Measurements from ENCODE around the gene SLC23A3. TPM values are rescaled to one million over a fixed set of nuclear protein-coding genes. Genes with fewer than 3 reads are reported as not detected.
A peak's percentile ranks its signal among the peaks of the same experiment; 100 is the strongest.

SLC23A3 gene, protein sequence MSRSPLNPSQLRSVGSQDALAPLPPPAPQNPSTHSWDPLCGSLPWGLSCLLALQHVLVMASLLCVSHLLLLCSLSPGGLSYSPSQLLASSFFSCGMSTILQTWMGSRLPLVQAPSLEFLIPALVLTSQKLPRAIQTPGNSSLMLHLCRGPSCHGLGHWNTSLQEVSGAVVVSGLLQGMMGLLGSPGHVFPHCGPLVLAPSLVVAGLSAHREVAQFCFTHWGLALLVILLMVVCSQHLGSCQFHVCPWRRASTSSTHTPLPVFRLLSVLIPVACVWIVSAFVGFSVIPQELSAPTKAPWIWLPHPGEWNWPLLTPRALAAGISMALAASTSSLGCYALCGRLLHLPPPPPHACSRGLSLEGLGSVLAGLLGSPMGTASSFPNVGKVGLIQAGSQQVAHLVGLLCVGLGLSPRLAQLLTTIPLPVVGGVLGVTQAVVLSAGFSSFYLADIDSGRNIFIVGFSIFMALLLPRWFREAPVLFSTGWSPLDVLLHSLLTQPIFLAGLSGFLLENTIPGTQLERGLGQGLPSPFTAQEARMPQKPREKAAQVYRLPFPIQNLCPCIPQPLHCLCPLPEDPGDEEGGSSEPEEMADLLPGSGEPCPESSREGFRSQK
- 10 to 100 TPM in 3 of 4 donors, 1 to 10 TPM in 1; 4.3 to 26.6 (median 12.1) TPM for polyA plus RNA-seq
- long read RNA-seq, donor 1: 0 reads
- long read RNA-seq, donor 2: 0 reads
- long read RNA-seq, donor 3: 0 reads
- long read RNA-seq, donor 4: 0 reads
- long read RNA-seq, donor 5: 0 reads
- long read RNA-seq, donor 6: 0 reads
- long read RNA-seq, donor 7: 0 reads
- long read RNA-seq, donor 8: 0 reads
- long read RNA-seq, donor 9: 0 reads
- long read RNA-seq, donor 10, partial matches to known transcripts: 0 of 1 reads
- long read RNA-seq, donor 10, other reads (novel, unspliced or antisense): 0 of 1 reads

GRCh38 chr2:219169930-219170654 is at the start of gene SLC23A3:
TSS of gene SLC23A3 (minus strand) at chr2:219170029. CDS start at chr2:219169984, 45 bp downstream.
- H3K27ac ChIP-seq (ENCODE audit: low read depth in 1 of 3, low read length in 2 of 3): peak within 1 kb of the TSS in 2 of 3 donors; percentile 2 to 13
- H3K27me3 ChIP-seq (ENCODE audit: control insufficient read depth in 3 of 3, insufficient read depth in 3 of 3, low read length in 3 of 3): no peaks in the 10 kb centered on the region
- no peak for FAIRE-seq
- peak within 1 kb of the TSS in 1 of 3 donors; percentile 23 for H3K4me3 ChIP-seq (ENCODE audit: low read depth in 1 of 3, low read length in 3 of 3)
- H3K4me1 ChIP-seq (ENCODE audit: control insufficient read depth in 3 of 3, insufficient read depth in 2 of 3, low read depth in 1 of 3, low read length in 2 of 3): peaks cover 0 to 22% (median 7%) of the 10 kb centered on the region in 3 donors
- peaks cover 2 to 43% (median 16%) of the 10 kb centered on the region in 3 donors for H3K36me3 ChIP-seq (ENCODE audit: control insufficient read depth in 3 of 3, insufficient read depth in 2 of 3, low read depth in 1 of 3, low read length in 3 of 3)
- 39 to 77% (median 63%) methylated on average over 10 of the region's 10 CpGs for WGBS, 3 donors
- peak; percentile 57 to 91 for DNase-seq
- no peaks in the 10 kb centered on the region for H3K9me3 ChIP-seq (ENCODE audit: control insufficient read depth in 2 of 2, insufficient read depth in 1 of 2, low read depth in 1 of 2, low read length in 1 of 2)

DNA sequence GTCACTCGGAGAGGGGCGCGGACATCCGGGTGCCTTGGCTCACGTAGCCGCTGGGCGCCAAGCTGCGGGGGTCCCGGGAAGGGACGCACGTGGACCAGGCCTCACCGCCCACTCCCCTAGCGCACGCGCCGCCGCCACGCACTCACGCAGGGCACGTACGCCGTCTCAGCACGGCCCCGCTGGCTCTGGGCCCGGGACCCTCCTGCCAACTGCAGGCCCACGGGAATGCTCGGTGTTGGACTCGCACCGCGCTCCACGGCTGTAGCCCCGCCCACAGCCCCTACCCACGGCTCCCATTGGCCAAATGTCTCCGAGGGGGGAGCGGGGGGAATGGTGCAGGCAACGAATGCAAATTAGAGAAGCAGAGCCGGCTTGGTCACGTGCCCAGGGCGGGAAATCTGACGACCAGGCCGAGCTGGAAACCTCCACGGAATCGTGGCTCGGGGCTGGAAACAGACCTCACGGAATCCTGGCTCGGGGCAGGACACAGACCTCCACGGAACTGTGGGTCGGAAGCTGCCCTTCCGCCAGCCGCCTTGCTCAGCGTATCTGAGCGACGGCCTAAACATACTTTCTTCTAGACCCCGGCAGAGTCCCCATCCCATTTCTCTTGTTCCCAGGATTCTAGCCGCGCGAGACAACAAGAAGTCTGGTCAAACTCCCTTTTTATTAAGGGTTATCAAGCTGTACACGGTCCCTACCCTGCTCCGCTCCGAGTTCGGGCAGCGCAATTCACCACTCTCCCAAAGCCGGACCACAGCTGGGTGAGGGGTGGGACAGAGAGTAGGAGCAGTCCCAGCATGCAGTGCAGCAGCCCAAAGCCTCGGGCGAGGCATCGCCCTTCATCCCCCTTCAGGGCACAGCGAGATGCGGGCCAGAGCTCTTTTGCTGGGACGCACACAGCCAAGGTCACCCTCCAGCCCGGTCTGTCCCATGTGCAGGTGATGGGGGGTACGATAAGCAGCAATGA is 49.2 kb upstream of the SLC23A3 start, which contains the start of gene ABCB6:
Gene ABCB6 (minus strand): TSS at position 227 of the 970 bp plus-strand sequence. CDS start 285 bp downstream, outside the sequence.
- Histone ChIP-seq H3K27me3 (ENCODE audit: control insufficient read depth in 3 of 3, insufficient read depth in 3 of 3, low read length in 3 of 3) (no peaks in the 10 kb centered on the region), H3K36me3 (ENCODE audit: control insufficient read depth in 3 of 3, insufficient read depth in 2 of 3, low read depth in 1 of 3, low read length in 3 of 3) (peaks cover 8 to 70% (median 19%) of the 10 kb centered on the region in 3 donors), H3K4me3 (ENCODE audit: low read depth in 1 of 3, low read length in 3 of 3) (peak within 1 kb of the TSS; percentile 46 to 58 (median 57)), H3K9me3 (ENCODE audit: control insufficient read depth in 2 of 2, insufficient read depth in 1 of 2, low read depth in 1 of 2, low read length in 1 of 2) (no peaks in the 10 kb centered on the region), H3K4me1 (ENCODE audit: control insufficient read depth in 3 of 3, insufficient read depth in 2 of 3, low read depth in 1 of 3, low read length in 2 of 3) (peaks cover 4 to 38% (median 5%) of the 10 kb centered on the region in 3 donors), H3K27ac (ENCODE audit: low read depth in 1 of 3, low read length in 2 of 3) (peak within 1 kb of the TSS; percentile 85 to 96 (median 90))
- WGBS, 3 donors: 13 to 26% (median 22%) methylated on average over 59 to 71 of the region's 71 CpGs
- FAIRE-seq (no peak), DNase-seq (peak; percentile 91 to 93)

GRCh38 chr2:219218217-219218731 is 48.4 kb upstream of the SLC23A3 start:
- peaks cover 8 to 70% (median 15%) of the 10 kb centered on the region in 3 donors for H3K36me3 ChIP-seq (ENCODE audit: control insufficient read depth in 3 of 3, insufficient read depth in 2 of 3, low read depth in 1 of 3, low read length in 3 of 3)
- peak overlapping the region; percentile 46 to 58 (median 57) for H3K4me3 ChIP-seq (ENCODE audit: low read depth in 1 of 3, low read length in 3 of 3)
- H3K27ac ChIP-seq (ENCODE audit: low read depth in 1 of 3, low read length in 2 of 3): peak overlapping the region; percentile 85 to 96 (median 90)
- peaks cover 4 to 38% (median 5%) of the 10 kb centered on the region in 3 donors for H3K4me1 ChIP-seq (ENCODE audit: control insufficient read depth in 3 of 3, insufficient read depth in 2 of 3, low read depth in 1 of 3, low read length in 2 of 3)
- no peaks in the 10 kb centered on the region for H3K9me3 ChIP-seq (ENCODE audit: control insufficient read depth in 2 of 2, insufficient read depth in 1 of 2, low read depth in 1 of 2, low read length in 1 of 2)
- H3K27me3 ChIP-seq (ENCODE audit: control insufficient read depth in 3 of 3, insufficient read depth in 3 of 3, low read length in 3 of 3): no peaks in the 10 kb centered on the region
- DNase-seq: peak; percentile 59 to 80
- WGBS, 3 donors: 0 to 2% (median 1%) methylated on average over 28 to 37 of the region's 37 CpGs
- FAIRE-seq: no peak

- no peak for DNase-seq
- Histone ChIP-seq H3K36me3 (ENCODE audit: control insufficient read depth in 3 of 3, insufficient read depth in 2 of 3, low read depth in 1 of 3, low read length in 3 of 3) (peaks cover 8 to 67% (median 8%) of the 10 kb centered on the region in 3 donors), H3K27ac (ENCODE audit: low read depth in 1 of 3, low read length in 2 of 3) (no peak overlapping the region), H3K4me3 (ENCODE audit: low read depth in 1 of 3, low read length in 3 of 3) (no peak overlapping the region), H3K9me3 (ENCODE audit: control insufficient read depth in 2 of 2, insufficient read depth in 1 of 2, low read depth in 1 of 2, low read length in 1 of 2) (no peaks in the 10 kb centered on the region), H3K27me3 (ENCODE audit: control insufficient read depth in 3 of 3, insufficient read depth in 3 of 3, low read length in 3 of 3) (no peaks in the 10 kb centered on the region), H3K4me1 (ENCODE audit: control insufficient read depth in 3 of 3, insufficient read depth in 2 of 3, low read depth in 1 of 3, low read length in 2 of 3) (peaks cover 4 to 38% (median 5%) of the 10 kb centered on the region in 3 donors)
- WGBS, 3 donors: 87 to 90% (median 89%) methylated on average over 6 of the region's 6 CpGs
- no peak for FAIRE-seq
These were observed 46.7 kb upstream of the SLC23A3 start for GRCh38 chr2:219216535-219216915.

DNA sequence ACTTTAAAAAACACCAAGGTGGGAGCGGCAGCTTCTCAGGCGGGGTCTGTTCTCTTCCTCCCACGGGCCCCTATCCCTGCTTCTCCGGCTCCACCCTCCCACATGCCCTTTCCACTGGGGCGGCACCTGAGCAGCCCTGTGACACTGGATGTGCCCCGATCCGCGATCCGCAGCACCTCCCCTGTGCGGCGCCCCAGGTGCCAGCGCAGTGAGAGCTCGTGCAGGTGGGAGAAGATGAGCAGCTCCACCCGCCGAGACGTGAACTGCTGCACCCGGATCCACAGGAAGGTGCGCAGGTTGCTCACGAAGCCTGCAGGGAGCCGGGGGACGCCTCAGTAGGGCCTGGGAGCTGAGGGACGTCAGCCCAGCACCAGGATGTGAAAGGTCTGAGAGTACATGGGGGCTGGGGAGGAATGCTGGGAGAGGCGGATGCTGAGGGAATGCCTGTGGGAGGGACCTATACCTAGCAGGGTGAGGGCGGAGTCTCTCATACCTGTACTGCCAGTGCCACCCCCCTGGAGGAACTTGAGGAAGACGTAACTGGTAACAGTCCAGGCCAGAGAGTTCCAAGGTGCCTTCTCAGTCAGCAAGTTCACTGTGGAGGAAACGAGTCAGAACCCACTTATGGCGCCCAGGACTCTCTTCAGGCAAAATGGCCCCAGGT is 46.2 kb upstream of the SLC23A3 start:
- H3K9me3 ChIP-seq (ENCODE audit: control insufficient read depth in 2 of 2, insufficient read depth in 1 of 2, low read depth in 1 of 2, low read length in 1 of 2): no peaks in the 10 kb centered on the region
- no peak overlapping the region for H3K27ac ChIP-seq (ENCODE audit: low read depth in 1 of 3, low read length in 2 of 3)
- no peak for FAIRE-seq
- DNase-seq: no peak
- H3K4me1 ChIP-seq (ENCODE audit: control insufficient read depth in 3 of 3, insufficient read depth in 2 of 3, low read depth in 1 of 3, low read length in 2 of 3): peaks cover 4 to 38% (median 5%) of the 10 kb centered on the region in 3 donors
- peaks cover 5 to 68% (median 7%) of the 10 kb centered on the region in 3 donors for H3K36me3 ChIP-seq (ENCODE audit: control insufficient read depth in 3 of 3, insufficient read depth in 2 of 3, low read depth in 1 of 3, low read length in 3 of 3)
- WGBS, 3 donors: 90 to 92% (median 92%) methylated on average over 23 to 27 of the region's 27 CpGs
- H3K27me3 ChIP-seq (ENCODE audit: control insufficient read depth in 3 of 3, insufficient read depth in 3 of 3, low read length in 3 of 3): no peaks in the 10 kb centered on the region
- no peak overlapping the region for H3K4me3 ChIP-seq (ENCODE audit: low read depth in 1 of 3, low read length in 3 of 3)

DNA sequence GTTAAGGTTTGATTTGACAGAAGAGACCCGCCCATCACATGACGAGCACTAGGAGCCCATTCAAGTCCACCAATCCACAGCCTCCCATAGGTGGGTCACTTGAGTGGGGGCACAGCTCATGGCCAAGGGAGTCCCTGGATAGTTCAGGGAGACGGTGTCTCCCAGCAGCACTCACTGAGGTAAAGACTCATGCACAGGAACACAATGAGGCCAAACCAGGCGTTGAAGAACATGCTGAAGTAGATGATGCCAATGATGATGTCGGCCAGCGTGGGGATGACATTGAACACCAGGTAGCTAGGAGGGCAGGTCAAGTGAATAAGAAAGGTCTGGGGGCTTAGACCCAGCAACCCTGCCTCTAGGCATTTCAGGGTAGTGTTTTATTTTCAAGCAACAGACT is 45.0 kb upstream of the SLC23A3 start:
- no peak overlapping the region for H3K27ac ChIP-seq (ENCODE audit: low read depth in 1 of 3, low read length in 2 of 3)
- no peaks in the 10 kb centered on the region for H3K27me3 ChIP-seq (ENCODE audit: control insufficient read depth in 3 of 3, insufficient read depth in 3 of 3, low read length in 3 of 3)
- no peaks in the 10 kb centered on the region for H3K9me3 ChIP-seq (ENCODE audit: control insufficient read depth in 2 of 2, insufficient read depth in 1 of 2, low read depth in 1 of 2, low read length in 1 of 2)
- peaks cover 4 to 35% (median 5%) of the 10 kb centered on the region in 3 donors for H3K4me1 ChIP-seq (ENCODE audit: control insufficient read depth in 3 of 3, insufficient read depth in 2 of 3, low read depth in 1 of 3, low read length in 2 of 3)
- DNase-seq: no peak
- peaks cover 2 to 68% (median 4%) of the 10 kb centered on the region in 3 donors for H3K36me3 ChIP-seq (ENCODE audit: control insufficient read depth in 3 of 3, insufficient read depth in 2 of 3, low read depth in 1 of 3, low read length in 3 of 3)
- 94 to 97% (median 95%) methylated on average over 6 of the region's 6 CpGs for WGBS, 3 donors
- no peak overlapping the region for H3K4me3 ChIP-seq (ENCODE audit: low read depth in 1 of 3, low read length in 3 of 3)
- no peak for FAIRE-seq

DNA sequence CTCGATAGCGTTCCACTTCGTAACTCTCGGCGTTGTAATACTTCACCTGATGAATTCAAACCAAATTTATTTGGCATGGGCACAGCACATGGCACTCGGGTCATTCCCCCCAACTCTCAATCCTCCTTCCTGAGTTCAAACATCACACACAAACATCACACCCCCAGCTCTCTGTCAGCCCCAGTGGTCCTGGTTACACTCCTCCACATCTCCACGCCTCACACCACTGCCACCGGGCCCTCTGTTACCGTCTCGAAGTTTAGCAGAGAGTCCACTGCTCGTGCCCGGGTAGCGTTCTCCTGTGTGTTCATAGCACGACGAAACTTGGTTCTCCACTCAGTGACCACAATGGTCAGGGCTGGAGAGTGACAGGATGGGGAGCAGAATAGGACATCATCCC is 44.3 kb upstream of the SLC23A3 start:
- DNase-seq: no peak
- H3K4me3 ChIP-seq (ENCODE audit: low read depth in 1 of 3, low read length in 3 of 3): no peak overlapping the region
- H3K27me3 ChIP-seq (ENCODE audit: control insufficient read depth in 3 of 3, insufficient read depth in 3 of 3, low read length in 3 of 3): no peaks in the 10 kb centered on the region
- H3K4me1 ChIP-seq (ENCODE audit: control insufficient read depth in 3 of 3, insufficient read depth in 2 of 3, low read depth in 1 of 3, low read length in 2 of 3): peaks cover under 1 to 29% (median under 1%) of the 10 kb centered on the region in 3 donors
- H3K9me3 ChIP-seq (ENCODE audit: control insufficient read depth in 2 of 2, insufficient read depth in 1 of 2, low read depth in 1 of 2, low read length in 1 of 2): no peaks in the 10 kb centered on the region
- peaks cover 2 to 68% (median 4%) of the 10 kb centered on the region in 3 donors for H3K36me3 ChIP-seq (ENCODE audit: control insufficient read depth in 3 of 3, insufficient read depth in 2 of 3, low read depth in 1 of 3, low read length in 3 of 3)
- FAIRE-seq: no peak
- no peak overlapping the region for H3K27ac ChIP-seq (ENCODE audit: low read depth in 1 of 3, low read length in 2 of 3)
- WGBS, 3 donors: 96 to 98% (median 96%) methylated on average over 15 of the region's 15 CpGs

All from small intestine (tissue), 16 donors.